Stimulated activated CD8-positive, alpha-beta memory T cell treated with anti-CD3 and anti-CD28 coated beads, Interleukin-7, amount 100 ng/mL, for 24 hours (primary cell): Measurements from ENCODE around the gene CD40.
"Not testable (repeated sequence)": the region's sequence is repeated elsewhere in the genome, so short reads cannot be mapped to it uniquely, and the experiment has no call there.

Source experiments
- DNase-seq: peaks from one replicate; pipeline ENCODE4 v3.0.0-alpha.2; 2020; ENCODE audit warnings: low read depth

The CD40 gene

DNA sequence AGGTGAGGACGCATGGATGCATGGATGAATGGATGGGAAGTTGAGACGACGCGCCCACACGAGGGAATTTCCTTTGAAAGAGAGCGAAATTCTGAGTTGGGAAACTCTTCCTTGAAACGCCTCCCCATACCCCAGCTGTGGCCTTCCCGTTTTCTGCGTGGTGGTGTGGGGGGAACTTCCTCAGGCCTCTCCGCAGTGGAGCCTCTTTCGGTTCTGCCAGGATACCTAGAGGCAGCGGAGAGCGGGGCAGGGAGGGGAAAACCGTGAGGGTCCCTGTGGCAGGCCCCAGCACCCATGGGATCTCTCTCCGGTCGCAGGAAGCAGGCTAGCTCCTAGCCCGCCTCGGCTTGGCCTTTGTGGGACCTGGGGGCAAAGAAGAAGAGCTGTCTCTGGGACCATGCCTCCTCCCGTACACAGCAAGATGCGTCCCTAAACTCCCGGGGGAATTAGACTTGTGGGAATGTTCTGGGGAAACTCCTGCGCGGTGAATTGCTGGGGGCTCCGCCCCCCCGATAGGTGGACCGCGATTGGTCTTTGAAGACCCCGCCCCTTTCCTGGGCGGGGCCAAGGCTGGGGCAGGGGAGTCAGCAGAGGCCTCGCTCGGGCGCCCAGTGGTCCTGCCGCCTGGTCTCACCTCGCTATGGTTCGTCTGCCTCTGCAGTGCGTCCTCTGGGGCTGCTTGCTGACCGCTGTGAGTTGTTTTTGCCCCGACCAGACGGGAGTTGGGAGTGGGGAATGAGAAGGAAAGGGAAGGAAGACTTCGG, at the start of gene CD40:
Gene CD40, plus strand, starts transcription at position 611 of the 764 bp plus-strand sequence. Its CDS starts 30 bp downstream, at position 641.
- peak; percentile 37 for DNase-seq

DNA sequence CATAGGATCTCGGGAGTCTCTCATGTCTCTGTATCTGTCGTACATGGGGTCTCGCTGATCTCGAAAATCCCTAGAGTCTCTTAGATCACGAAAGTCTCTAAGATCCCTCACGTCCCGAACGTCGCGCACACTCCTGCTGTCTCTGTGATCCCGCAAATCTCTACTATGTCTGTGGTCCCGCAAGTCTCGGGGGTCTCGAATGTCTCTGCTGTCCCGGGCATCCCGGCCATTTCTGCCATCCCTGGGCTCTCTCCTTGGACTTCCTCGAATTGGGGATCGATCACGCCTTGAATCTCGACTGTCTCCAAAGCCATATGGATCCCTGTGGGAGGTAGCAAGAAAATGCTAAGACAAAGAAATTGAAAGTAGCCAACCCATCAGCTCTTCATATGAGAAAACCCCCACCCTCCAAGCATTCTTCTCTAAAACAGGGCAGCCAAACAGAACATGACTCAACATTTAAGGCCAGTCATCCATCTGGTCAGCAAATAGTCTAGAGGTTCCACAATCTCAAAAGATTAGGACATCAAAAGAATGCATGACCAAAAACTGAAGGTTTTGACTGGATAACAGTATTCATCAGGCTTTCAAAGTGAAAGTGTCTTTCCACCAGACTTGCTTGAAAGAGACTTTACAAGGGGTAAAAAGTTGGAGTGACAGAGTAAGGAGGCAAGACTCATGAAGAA, 47.8 kb upstream of the CD40 start:
- no peak for DNase-seq

DNA sequence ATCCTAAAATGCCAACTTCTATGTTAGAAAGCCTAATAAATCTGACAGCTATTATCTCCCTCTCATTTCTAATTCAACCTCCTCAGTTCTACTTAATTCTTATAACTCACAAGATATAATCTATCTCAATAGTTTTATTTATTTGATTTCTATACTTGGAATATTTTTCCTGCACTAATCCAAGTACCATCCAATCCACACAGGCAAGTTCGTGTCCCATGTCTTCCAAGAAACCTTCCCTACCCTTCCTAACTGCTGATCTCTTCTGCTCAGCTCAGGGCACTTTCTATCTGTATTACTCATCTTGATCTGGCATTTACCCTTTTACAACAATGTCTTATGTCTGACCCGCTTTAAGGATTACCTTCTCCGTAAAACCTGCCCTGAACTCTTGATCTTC, 46.5 kb upstream of the CD40 start:
- DNase-seq, result no peak

DNA sequence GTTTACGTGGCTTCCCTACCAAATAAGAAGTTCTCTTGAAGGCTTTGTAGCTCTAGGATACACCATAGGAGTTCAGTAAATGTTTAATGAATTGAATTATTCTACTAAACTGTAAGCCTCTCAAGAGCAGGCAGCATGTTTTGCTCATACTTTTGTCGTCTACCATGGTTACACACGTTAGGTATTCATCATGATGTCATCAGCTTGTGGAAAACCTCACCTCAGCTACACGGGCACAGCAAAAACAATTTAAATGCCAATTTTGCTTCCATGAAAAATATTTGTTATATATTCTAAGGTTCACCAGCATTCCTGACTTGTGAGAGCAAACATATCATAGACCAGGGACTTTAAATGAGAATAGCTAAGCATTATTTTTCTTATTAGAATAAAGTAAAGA, 45.1 kb upstream of the CD40 start:
- DNase-seq, result no peak

DNA sequence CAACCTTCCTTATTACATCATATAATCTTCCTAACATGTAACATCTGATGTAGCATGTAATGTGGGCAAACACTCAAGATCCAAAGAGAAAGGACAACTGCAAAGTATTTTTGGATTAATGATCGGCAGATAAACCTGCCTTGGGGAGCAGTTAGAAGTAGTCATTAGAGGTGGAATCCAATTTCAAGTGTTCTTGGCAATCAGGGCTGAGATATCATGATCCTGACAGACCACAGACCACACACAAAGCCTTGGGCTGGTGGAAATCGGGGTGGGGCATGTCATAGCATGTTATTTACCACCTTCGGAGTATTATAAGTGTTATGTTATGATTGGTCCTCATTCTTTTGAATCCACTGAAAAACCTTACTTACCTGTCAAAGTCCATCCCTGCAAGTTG, 44.7 kb upstream of the CD40 start:
- no peak for DNase-seq

DNA sequence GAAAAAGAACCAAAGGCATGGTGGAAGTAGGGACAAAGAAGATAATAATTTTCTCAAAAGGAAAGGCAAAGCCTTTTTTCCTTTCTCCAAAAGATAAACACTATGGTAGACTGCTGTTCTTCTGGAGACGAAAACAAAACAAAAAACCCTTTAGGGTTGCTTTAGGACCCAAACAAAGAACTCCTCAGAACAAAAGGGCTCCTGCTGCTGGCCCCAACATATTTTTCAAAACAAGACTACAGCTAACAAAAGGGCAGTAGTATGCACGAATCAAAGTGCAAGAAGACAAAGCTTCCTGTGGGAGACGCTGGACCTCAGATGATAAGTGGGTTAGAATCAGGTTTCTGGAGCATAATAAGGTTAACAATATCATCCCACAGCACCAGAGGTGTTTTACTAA, 44.1 kb upstream of the CD40 start:
- DNase-seq, result no peak

DNA sequence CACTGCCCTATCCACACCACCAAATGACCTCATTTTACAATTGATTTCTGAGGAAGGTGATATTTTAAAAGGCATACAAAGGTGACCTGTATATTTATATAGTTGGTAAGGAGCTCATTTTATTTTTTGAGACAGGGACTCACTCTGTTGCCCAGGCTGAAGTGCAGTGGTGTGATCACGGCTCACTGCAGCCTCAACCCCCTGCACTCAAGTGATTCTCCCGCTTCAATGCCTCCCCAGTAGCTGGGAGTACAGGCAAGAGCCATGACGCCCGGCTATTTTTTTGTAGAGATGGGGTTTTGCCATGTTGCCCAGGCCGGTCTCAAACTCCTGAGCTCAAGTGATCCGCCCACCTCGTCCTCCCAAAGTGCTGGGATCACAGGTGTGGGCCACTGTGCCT, 41.3 kb upstream of the CD40 start:
- DNase-seq, result no peak

DNA sequence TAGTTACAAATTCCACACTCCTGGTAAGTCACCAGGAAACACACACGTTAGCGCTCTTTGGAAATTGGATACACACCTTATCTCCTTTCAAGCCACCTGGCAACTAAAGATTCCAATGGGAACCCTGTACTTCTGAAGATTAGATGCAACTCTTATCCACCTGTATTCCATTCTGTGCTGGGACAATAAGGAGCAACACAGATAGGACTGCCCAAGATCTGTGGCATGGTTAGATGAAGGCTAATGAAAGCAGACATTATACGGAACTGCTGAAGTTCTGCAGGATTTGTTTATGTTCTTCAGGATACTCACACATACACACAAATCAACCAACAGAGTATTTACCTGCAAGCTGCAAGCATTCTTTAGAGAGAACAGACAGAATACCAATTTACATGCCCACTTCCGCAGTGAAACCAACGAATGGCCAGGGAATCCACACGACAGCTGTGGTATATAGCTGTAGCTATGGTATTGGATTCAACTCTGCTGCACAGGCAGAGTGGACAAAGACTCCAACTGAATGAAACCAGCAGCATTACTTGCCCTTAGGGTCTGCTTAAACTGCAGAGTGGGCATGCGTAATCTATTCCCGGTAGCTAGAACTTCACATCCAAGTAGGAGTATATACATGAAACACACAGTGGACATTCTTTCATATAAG, 40.3 kb upstream of the CD40 start:
- DNase-seq, result no peak

DNA sequence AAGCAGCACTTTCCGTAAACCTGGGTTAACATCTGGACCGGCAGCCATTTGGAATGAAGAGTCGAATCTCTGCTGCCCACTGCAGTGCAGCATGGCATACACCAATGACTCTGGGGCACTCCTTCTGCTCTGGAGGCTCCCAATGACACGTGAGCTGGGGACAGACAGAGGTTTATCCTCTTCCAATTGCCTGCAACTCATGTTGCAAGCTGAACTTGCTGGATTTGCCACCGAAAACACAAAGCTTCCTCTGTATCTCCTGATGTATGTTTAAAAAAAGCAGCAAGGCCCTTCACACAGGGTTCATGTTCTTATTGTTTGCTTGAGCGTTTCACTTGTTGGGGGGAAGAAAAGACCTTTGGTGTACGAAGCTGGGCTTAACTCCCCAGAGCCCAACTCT, 39.2 kb upstream of the CD40 start:
- no peak for DNase-seq

DNA sequence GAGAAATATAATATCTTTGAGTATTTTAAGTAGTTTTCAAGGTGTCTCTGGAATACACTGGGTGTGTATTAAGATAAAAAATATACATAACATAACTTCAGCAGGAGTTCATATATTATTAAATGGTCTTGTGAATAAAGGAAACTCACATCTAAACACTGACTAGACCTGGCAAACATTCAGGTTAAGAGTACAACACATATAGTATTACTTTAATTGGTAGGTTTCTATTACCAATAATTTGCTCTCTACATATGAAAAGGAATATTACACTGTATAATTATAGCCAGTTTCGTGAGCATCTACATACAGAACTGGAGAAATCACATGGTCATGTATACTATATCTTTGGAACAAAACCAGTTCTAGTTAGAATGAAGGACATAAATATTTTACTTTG, 37.0 kb upstream of the CD40 start:
- DNase-seq, result no peak

DNA sequence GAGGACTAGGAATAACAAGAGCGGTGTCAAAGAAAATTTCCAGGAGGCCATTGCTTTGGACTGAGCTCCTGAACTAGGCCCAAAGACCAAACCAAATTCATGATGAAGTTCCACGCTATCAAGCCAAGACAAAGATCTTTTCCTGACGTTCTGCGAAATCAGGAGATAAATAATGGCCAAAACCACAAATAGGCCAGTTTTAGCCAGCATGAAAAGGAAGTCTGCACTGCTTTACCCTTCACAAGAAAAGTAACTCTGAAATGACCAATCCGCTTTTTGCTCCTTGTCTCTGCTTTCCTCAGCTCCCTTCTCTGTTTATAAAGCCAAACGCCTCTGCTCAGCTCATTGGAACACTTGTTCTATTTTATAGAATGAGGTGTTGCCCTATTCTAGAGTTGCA, 35.0 kb upstream of the CD40 start:
- DNase-seq, result no peak

DNA sequence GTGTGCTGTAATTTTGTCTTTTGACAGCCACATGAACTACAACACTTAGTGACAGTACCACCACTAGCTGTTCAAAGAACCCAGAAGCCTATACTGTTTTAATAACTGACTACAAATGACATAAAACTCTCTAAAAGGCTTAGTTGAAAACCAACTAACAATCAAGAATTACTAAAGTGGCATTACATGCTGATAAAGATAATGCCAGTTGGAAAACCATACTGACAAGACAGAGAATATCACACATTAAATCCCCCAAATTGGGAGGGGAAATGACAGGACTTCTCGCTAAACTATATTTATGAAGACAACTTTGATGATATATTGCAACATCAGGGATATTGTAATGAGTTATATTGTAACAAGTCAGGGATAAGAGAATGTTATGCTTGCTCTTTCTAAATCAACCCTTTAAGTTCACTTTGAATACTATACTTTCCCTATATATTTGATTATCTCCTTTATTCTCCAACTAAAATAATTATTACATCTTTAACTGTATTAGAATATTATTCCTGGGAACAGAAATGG, 34.5 kb upstream of the CD40 start:
- DNase-seq, result no peak

DNA sequence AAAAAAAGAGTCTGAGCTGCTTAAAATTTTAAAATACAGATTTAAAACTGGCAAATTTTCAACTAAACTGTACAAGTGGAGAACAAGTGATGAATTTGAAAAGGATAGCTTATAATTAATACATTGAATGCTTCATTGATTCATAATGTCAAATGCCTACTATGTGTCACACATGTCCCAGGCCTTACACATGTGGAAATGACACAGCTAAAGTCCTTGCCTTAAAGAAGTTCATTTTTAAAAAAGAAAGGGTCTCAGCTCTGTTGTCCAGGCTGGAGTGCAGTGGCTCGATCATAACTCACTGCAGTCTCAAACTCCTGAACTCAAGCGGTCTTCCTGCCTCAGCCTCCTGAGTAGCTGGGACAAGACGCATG, 33.3 kb upstream of the CD40 start:
- DNase-seq, result no peak

DNA sequence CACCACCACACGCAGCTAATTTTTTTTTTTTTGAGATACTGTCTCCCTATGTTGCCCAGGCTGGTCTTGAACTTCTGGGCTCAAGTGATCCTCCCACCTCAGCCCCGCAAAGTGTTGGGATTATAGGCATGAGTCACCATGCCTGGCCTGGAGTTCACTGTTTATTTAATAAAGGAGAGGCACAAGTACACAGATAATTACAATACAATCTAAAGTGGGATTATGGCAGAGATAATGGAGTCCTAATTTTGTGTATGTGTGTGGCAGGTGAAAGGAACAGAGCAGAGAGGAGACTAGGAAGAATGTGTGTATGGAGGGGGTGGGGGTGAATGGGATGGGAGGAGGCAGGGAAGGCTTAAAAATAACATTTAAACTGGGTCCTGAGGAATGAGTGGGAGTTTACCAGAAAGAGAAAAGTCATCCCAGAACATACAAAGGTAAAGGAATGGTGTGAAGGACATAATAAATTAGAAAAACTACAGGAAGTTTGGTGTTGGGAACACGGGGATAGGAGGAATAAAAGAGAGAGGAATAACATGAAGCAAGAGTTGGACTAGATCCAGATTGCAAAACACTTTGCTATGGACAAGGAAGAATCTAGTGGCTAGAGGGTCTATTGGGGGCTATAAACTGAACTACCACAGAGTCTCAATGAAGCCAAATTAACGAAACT, 32.8 kb upstream of the CD40 start:
- no peak for DNase-seq

DNA sequence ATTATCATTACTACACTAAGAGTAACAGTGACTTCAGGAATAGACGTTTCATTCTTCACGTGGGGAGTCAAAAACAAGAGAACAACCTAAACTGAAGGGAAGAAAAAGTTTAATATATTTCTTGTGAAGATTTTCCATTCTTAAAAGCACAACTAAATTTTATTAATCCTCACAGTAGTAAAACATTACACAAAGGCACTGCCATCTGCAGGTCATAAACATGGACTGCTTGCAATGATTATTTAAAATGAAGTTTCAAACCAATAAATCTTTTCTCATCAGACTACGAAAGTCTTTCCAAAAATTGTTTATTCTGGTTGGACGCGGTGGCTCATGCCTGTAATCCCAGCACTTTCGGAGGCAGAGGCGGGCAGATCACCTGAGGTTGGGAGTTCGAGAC, 31.0 kb upstream of the CD40 start:
- no peak for DNase-seq

DNA sequence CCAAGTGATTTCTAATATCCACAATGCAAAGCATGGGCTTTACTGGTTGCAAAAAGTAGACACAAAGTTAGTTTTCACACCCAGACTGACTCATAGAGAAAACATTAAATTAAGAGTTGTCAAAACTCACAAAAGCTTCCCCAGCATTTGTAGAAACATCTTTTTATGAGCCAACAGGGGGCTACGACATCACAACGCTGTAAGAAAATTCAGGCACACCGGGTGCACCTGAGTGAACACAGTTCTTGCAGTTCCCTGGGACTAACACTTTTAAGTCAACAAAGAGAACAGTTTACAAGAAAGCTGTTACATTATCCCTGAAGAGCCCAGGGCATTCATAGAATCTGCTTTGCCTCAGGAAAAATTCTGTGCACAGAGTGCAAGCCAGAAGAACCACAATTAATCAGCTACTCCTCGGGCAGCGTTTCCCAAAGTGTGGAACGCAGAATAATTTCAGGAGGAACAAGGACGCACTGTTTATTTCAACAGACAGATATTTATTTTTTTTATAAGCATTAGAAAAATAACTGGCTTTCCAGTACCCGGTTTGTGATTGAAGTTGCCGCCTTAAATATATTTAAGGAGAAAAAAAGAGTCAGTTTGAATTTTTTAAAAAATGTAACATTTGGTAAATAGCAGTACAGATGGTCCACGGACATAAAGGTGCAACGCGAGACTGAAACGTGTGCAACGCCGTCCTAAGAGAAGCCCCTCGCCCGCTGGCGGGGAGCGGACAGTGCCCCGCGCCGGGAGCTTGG, 29.5 kb upstream of the CD40 start:
- DNase-seq, result no peak

DNA sequence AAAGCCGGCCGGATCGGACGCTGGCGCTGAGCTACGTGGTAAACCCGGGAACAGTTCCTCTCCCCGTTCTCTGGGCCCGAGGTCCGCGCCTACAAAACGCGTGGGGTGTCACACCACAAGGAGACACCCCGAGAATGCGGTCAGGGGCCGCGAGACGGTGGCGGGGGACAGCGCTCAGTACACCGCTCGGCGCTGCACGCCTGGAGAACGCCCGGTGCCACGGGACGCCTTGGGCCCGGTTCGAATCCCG, 29.0 kb upstream of the CD40 start:
- peak; percentile 30 for DNase-seq

DNA sequence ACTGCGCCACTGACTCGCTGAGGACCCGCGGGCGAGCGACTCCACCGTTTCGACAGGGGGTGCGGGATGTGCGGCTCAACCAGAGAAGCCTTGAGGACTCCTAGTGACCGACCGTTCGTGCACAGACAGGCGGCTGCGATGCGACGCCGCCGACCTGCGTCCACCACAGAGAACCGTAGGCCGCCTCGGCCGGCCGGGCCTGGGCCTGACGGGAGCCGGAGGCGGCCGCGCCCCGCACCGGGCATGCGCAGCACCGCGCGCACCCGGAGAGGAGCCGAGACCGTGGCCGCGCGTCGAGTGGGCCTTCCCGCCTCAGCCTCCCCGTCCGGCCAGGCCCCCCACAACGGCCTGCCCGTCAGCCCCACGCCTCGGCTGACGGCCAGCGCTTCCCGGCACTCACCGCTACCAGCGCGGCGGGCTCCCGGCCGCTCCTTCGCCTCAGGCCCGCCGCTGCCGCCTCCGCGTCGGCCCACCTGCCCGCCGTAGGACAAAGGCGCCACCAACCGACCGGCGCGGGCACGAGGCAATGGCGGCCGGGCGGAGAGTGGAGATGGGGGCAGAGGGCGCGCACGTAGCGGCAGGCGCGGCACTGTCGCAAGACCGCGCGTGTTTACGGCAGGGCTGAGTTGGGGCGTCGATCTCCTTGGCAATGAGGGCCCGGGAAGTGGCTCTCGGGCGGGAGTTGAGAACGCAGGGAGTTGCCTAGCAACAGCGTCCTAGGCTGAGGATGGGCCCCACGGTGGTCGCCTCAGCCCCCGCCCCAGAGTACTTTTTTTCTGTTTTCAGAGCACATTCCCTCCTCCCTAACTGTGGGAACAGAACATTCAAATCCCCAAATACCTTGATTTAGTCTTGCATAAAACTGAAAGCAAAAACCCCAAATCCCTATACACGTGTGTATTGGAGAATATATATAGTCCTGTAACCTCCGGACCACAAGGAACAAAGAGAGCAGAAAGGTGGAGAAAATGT, 28.4 kb upstream of the CD40 start, which contains the start of gene NCOA5:
Gene NCOA5, minus strand, starts transcription at position 546 of the 972 bp plus-strand sequence. CDS start 10,538 bp downstream, outside the sequence.
- peak; percentile 82 for DNase-seq

DNA sequence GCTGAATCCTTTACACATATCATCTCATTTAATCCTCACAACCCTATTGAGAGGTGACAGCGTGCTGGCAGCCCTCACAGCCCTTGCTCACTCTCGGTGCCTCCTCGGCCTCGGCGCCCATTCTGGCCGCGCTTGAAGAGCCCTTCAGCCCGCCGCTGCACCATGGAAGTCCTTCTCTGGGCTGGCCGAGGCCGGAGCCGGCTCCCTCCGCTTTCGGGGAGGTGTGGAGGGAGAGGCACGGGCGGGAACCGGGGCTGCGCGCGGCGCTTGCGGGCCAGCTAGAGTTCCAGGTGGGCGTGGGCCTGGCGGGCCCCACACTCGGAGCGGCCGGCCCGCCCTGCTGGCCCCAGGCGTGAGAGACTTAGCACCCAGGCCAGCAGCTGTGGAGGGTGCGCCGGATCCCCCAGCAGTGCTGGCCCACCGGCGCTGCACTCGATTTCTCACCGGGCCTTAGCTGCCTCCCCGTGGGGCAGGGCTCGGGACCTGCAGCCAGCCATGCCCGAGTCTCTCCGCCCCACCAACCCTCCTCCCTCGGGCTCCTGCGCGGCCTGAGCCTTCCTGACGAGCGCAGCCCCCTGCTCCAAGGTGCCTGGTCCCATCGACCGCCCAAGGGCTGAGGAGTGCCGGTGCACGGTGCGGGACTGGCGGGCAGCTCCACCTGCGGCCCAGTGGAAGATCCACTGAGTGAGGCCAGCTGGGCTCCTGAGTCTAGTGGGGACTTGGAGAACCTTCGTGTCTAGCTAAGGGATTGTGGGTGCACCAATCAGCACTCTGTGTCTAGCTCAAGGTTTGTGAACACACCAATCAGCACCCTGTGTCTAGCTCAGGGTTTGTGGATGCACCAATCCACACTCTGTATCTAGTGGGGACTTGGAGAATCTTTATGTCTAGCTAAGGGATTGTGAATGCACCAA, 26.2 kb upstream of the CD40 start:
- DNase-seq, result not testable (repeated sequence)

DNA sequence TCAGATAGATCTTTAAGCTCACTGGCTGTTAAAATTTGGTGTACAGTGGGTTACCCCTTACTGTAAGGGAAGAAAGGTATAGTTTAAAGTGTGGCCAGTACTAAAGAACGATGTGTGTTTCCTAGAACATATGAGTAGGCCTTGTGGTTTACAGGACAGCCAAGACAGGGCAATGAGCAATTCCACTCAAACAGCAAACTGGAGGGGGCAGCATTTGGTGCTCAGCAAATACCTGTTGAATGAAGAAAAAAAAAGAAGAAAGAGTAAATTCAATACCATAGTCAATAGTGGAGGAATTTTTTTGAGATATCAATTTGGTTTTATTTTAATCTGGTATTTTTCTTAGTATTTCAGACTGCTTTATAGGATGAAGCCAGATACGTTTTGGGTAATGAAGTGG, 24.6 kb upstream of the CD40 start:
- DNase-seq, result no peak
